ENCODE data around the gene TSC22D4.

DNA sequence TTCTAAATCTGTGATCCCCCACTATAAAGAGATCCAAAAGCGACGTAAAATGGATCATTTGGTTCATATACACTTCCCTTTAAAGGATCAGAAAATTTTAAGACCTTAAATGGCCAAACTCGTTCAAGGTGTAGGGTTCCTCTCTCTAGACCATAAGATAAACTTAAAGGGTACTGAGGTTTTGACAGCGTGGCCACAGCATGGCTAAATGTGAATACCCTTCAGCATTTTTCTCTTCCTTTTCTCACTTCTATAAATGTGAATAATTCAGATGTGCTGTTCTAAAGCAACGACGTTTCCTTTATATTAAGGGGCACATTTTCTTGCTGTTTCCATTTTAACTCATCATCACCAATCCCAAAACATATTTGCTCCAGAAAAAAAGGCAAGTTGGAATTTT is 55.7 kb downstream of the TSC22D4 start:
- no peak for TF ChIP-seq EP300 (IDR thresholded peaks at IDR 0.05)
- TF ChIP-seq, protein P1, sequence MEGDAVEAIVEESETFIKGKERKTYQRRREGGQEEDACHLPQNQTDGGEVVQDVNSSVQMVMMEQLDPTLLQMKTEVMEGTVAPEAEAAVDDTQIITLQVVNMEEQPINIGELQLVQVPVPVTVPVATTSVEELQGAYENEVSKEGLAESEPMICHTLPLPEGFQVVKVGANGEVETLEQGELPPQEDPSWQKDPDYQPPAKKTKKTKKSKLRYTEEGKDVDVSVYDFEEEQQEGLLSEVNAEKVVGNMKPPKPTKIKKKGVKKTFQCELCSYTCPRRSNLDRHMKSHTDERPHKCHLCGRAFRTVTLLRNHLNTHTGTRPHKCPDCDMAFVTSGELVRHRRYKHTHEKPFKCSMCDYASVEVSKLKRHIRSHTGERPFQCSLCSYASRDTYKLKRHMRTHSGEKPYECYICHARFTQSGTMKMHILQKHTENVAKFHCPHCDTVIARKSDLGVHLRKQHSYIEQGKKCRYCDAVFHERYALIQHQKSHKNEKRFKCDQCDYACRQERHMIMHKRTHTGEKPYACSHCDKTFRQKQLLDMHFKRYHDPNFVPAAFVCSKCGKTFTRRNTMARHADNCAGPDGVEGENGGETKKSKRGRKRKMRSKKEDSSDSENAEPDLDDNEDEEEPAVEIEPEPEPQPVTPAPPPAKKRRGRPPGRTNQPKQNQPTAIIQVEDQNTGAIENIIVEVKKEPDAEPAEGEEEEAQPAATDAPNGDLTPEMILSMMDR (IDR thresholded peaks at IDR 0.05): no peak
